ENCODE measurements around the gene SGIP1.

- TF ChIP-seq, protein P1, sequence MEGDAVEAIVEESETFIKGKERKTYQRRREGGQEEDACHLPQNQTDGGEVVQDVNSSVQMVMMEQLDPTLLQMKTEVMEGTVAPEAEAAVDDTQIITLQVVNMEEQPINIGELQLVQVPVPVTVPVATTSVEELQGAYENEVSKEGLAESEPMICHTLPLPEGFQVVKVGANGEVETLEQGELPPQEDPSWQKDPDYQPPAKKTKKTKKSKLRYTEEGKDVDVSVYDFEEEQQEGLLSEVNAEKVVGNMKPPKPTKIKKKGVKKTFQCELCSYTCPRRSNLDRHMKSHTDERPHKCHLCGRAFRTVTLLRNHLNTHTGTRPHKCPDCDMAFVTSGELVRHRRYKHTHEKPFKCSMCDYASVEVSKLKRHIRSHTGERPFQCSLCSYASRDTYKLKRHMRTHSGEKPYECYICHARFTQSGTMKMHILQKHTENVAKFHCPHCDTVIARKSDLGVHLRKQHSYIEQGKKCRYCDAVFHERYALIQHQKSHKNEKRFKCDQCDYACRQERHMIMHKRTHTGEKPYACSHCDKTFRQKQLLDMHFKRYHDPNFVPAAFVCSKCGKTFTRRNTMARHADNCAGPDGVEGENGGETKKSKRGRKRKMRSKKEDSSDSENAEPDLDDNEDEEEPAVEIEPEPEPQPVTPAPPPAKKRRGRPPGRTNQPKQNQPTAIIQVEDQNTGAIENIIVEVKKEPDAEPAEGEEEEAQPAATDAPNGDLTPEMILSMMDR (IDR thresholded peaks at IDR 0.05; ENCODE audit: low read depth, low read length, poor library complexity, severe bottlenecking) = no peak
- TF ChIP-seq EZH2phosphoT487 (IDR thresholded peaks at IDR 0.05; ENCODE audit: borderline replicate concordance, low read length) = no peak
Measured at GRCh38 chr1:66580081-66580480, 46.1 kb downstream of the SGIP1 start.

All from DOHH2 (cell line).